DND-41 (cell line): ENCODE data around the gene LYZ.

Experiments used
- ATAC-seq: fragments of 200-7000 bp; cut with Tn5 transposase; 3 replicates; pipeline ENCODE4 v1.9.1; 2021; ENCODE audit warnings: low read depth; ENCODE audit not compliant: insufficient read depth
- DNase-seq: peaks from one replicate; pipeline ENCODE4 v3.0.0-alpha.2; 2020
- H2AFZ ChIP-seq: 2 replicates; pipeline ENCODE4 v1.6.0; 2012; ENCODE audit warnings: low read depth, low read length
- H3K27ac ChIP-seq: 2 replicates; pipeline ENCODE4 v1.5.1; 2012; ENCODE audit warnings: low read length, inconsistent platforms
- H3K27me3 ChIP-seq: fragments of 200-600 bp; sonication (generic); 2 replicates; pipeline ENCODE4 v1.6.0; 2012; ENCODE audit warnings: low read length, mild to moderate bottlenecking, inconsistent platforms; ENCODE audit not compliant: insufficient read depth, poor library complexity
- H3K36me3 ChIP-seq: 2 replicates; pipeline ENCODE4 v1.5.1; 2012; ENCODE audit warnings: low read length, inconsistent platforms; ENCODE audit not compliant: insufficient read depth
- H3K4me1 ChIP-seq: 2 replicates; pipeline ENCODE4 v1.5.1; 2012; ENCODE audit warnings: mild to moderate bottlenecking, low read length; ENCODE audit not compliant: insufficient read depth
- H3K4me2 ChIP-seq: 2 replicates; pipeline ENCODE4 v1.6.0; 2012; ENCODE audit warnings: mild to moderate bottlenecking, moderate library complexity, low read length, inconsistent platforms; ENCODE audit not compliant: insufficient read depth
- H3K4me3 ChIP-seq, 2 experiments: fragments of 200-600 bp in 1 of 2; shearing (Covaris generic) in 1 of 2; 2 replicates each; pipeline ENCODE4 v1.5.1; 2012 to 2016; ENCODE audit warnings: inconsistent platforms in 2 of 2, low read length in 2 of 2, mild to moderate bottlenecking in 2 of 2, low read depth in 1 of 2, moderate library complexity in 1 of 2
- H3K79me2 ChIP-seq: 2 replicates; pipeline ENCODE4 v1.6.0; 2012; ENCODE audit warnings: low read length, inconsistent platforms; ENCODE audit not compliant: insufficient read depth
- H3K9ac ChIP-seq: 2 replicates; pipeline ENCODE4 v1.6.0; 2012; ENCODE audit warnings: low read depth, mild to moderate bottlenecking, inconsistent platforms, low read length, moderate library complexity
- H3K9me3 ChIP-seq: 2 replicates; pipeline ENCODE4 v1.5.1; 2012; ENCODE audit warnings: low read length, moderate library complexity, mild to moderate bottlenecking, inconsistent platforms; ENCODE audit not compliant: insufficient read depth, severe bottlenecking
- H4K20me1 ChIP-seq: 2 replicates; pipeline ENCODE4 v1.6.0; 2012; ENCODE audit warnings: low read length; ENCODE audit not compliant: insufficient read depth
- CTCF ChIP-seq: IDR thresholded peaks from 2 replicates; pipeline ENCODE4 v1.5.1; 2012; ENCODE audit warnings: borderline replicate concordance, low read length, moderate library complexity, mild to moderate bottlenecking; ENCODE audit not compliant: poor library complexity, severe bottlenecking; ENCODE audit errors: extremely low read depth
- EZH2 ChIP-seq: IDR thresholded peaks from 3 replicates; pipeline ENCODE4 v1.6.1; 2012; ENCODE audit warnings: borderline replicate concordance, low read depth, mild to moderate bottlenecking, moderate library complexity, low read length, inconsistent platforms; ENCODE audit not compliant: severe bottlenecking

LYZ gene

GRCh38 chr12:69339999-69340398 lies 8.2 kb upstream of the LYZ start:
- no peaks in the 10 kb centered on the region for H3K36me3 ChIP-seq
- no peaks in the 10 kb centered on the region for H3K79me2 ChIP-seq
- TF ChIP-seq EZH2 (no peak), CTCF (no peak)
- no peak overlapping the region for H3K4me3 ChIP-seq
- H3K27ac ChIP-seq: no peak overlapping the region
- H3K4me2 ChIP-seq: no peak overlapping the region
- no peak overlapping the region for H2AFZ ChIP-seq
- H4K20me1 ChIP-seq: no peaks in the 10 kb centered on the region
- peaks cover 7% of the 10 kb centered on the region for H3K27me3 ChIP-seq
- no peaks in the 10 kb centered on the region for H3K9me3 ChIP-seq
- no peak overlapping the region for H3K9ac ChIP-seq
- H3K4me1 ChIP-seq: no peaks in the 10 kb centered on the region
- DNase-seq (no peak), ATAC-seq (no peak)

DNA sequence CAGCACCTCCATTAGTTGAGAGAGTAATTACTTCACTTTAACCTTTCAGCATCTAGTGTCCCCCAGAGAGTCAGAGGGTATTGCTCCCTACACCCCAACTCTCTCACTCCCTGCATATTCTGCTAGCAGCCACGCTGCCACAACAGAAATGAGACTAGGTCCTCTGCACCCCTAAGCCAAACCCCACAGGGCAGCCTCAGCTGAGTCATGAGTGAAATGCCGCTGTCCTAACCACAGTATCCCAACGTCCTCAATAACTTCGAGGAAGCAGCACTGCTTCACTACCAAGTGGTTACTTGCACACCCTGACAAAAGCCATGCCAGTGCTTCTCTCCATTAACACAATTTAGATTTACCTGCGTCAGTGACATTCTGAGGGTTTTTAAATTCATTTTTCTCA lies 6.9 kb upstream of the LYZ start:
- Histone ChIP-seq H3K9me3 (no peaks in the 10 kb centered on the region), H4K20me1 (no peaks in the 10 kb centered on the region), H3K4me1 (no peaks in the 10 kb centered on the region), H3K27me3 (peaks cover 7% of the 10 kb centered on the region), H3K4me2 (no peak overlapping the region), H3K36me3 (no peaks in the 10 kb centered on the region), H3K27ac (no peak overlapping the region), H3K9ac (no peak overlapping the region), H3K4me3 (no peak overlapping the region), H3K79me2 (no peaks in the 10 kb centered on the region), H2AFZ (no peak overlapping the region)
- DNase-seq (no peak), ATAC-seq (no peak)
- no peak for TF ChIP-seq EZH2

DNA sequence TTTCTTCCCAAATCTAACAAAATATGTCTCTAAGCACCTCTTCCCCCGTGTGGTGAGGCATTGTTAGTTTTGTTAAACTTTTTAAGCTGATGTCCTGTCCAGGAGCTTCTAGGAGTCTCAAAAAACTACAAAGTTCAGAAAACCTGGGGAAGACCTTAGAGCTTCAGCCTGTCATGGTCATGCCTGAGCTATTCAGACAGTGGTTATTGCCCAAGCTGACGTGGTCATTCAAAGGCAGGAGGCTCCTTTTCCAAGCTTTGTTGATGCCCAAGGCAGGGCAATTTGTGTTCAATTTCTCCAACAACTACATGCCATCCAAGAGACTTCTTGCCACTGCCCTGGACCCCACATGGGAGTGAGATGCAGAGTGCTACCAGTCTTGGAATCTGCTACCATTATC lies 5.8 kb upstream of the LYZ start:
- no peak overlapping the region for H2AFZ ChIP-seq
- no peaks in the 10 kb centered on the region for H3K36me3 ChIP-seq
- H3K79me2 ChIP-seq: no peaks in the 10 kb centered on the region
- no peak for DNase-seq
- no peak overlapping the region for H3K4me3 ChIP-seq
- TF ChIP-seq EZH2 (no peak), CTCF (no peak)
- no peak overlapping the region for H3K27ac ChIP-seq
- ATAC-seq: no peak
- H3K4me1 ChIP-seq: no peaks in the 10 kb centered on the region
- no peaks in the 10 kb centered on the region for H4K20me1 ChIP-seq
- peaks cover 7% of the 10 kb centered on the region for H3K27me3 ChIP-seq
- no peak overlapping the region for H3K9ac ChIP-seq
- no peaks in the 10 kb centered on the region for H3K9me3 ChIP-seq
- H3K4me2 ChIP-seq: no peak overlapping the region

GRCh38 chr12:69343357-69343756 lies 4.8 kb upstream of the LYZ start:
- H3K4me3 ChIP-seq: no peak overlapping the region
- H3K9me3 ChIP-seq: no peaks in the 10 kb centered on the region
- no peak for DNase-seq
- TF ChIP-seq CTCF: no peak
- TF ChIP-seq EZH2: no peak
- H3K27ac ChIP-seq: no peak overlapping the region
- H4K20me1 ChIP-seq: no peaks in the 10 kb centered on the region
- no peaks in the 10 kb centered on the region for H3K4me1 ChIP-seq
- no peak for ATAC-seq
- no peak overlapping the region for H3K4me2 ChIP-seq
- no peak overlapping the region for H2AFZ ChIP-seq
- H3K79me2 ChIP-seq: no peaks in the 10 kb centered on the region
- peaks cover 7% of the 10 kb centered on the region for H3K27me3 ChIP-seq
- H3K9ac ChIP-seq: no peak overlapping the region
- no peaks in the 10 kb centered on the region for H3K36me3 ChIP-seq
